GM13977 (cell line): ENCODE results near the gene UGT1A5.

ENCODE experiments used
- DNase-seq: peaks from one replicate; pipeline ENCODE4 v3.0.0; 2012; ENCODE audit warnings: low spot score
- CTCF ChIP-seq: IDR thresholded peaks from 2 replicates; pipeline ENCODE4 v1.5.1; 2012; ENCODE audit warnings: mild to moderate bottlenecking, control low read depth; ENCODE audit not compliant: insufficient read depth; ENCODE audit errors: extremely low read depth, missing control alignments
- in situ Hi-C: fragments of 300-500 bp; cut with MboI; formaldehyde crosslinking; loops from one replicate; pipeline ENCODE4 v1.12.0; 2022; ENCODE audit warnings: low sequenced_read_pairs, low pct_unique_long_range_greater_than_20kb, mixed read lengths, inconsistent platforms; ENCODE audit not compliant: unreplicated experiment

Gene UGT1A5

DNA sequence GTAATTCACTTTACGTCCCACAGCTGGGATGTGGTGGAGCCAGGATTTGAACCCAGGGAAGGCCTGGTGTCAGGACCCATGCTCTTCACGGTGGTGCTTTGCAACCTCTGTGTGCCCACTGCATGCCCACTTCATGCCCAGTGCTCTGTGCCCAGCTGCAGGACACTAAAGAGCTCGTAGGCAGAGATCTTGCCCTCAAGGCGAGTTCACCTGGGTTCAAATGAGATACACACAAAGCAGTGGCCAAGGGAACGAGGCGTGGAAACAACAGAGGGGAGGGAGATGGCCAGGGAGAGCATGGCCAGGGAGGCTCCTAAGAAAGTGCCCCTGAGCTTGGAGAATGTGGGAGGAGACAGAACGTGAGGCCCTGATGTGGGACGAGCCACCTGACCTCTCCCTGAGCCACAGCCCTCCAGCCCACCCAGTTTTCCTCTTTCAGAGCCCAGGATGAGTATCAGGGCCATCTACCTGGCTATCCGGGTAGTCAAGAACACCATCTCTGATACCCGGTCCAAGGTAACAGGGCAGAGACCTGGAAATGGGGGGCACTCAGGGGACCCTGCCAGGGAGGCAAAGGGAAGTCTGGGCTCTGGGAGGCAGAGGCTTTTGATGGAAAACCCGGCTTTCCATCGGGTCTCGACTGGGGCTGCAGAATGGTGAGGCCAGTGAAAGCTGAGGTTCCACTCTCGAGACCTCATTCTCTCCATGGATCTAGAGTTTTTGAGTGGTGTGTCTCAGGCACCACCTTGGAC, 85.8 kb downstream of the UGT1A5 start:
- no peak for DNase-seq
- TF ChIP-seq CTCF = no peak
- in situ Hi-C loops = no loop called here

GRCh38 chr2:233799087-233799665, 86.5 kb downstream of the UGT1A5 start:
- in situ Hi-C loops = no loop called here
- no peak for DNase-seq
- no peak for TF ChIP-seq CTCF

DNA sequence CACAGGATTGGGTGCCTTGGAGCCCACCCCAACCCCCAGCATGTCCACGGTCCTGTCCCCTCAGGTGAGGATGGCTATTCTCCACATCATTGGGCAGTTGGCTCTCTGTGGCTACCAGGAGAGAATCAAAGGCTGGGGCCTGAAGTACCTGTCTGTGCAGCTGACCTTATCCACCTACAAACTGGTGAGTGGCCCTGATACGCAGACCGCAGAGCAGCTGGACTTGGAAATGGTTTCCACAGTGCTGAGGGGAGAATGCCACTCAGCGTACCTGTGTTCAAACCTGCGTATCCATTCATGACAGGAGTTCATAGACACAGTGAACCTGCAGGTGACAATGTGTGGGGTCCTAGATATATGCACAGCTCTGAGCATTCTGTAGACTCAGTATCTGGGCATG, 87.0 kb downstream of the UGT1A5 start:
- in situ Hi-C loops = no loop called here
- DNase-seq = no peak
- TF ChIP-seq CTCF = no peak

DNA sequence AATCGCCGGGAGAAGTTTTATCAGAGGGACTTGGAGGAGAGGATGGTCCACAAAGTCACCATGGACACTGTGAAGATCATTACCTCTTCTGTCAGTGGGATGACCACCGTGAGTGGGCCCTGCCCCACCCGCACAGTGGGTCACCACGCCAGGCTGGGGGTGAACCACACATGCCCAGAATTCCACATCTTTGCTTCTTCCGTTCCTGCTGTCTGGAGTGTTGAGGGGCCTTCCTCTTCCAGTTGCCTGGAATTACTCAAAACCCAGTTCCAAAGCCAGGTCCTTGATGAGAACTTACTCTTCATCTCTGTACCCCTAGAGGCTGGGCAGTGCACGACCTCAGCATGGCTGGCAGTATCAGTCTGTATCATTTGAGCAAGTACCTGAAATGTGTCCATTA, 87.5 kb downstream of the UGT1A5 start:
- in situ Hi-C loops = no loop called here
- TF ChIP-seq CTCF = no peak
- DNase-seq = no peak

DNA sequence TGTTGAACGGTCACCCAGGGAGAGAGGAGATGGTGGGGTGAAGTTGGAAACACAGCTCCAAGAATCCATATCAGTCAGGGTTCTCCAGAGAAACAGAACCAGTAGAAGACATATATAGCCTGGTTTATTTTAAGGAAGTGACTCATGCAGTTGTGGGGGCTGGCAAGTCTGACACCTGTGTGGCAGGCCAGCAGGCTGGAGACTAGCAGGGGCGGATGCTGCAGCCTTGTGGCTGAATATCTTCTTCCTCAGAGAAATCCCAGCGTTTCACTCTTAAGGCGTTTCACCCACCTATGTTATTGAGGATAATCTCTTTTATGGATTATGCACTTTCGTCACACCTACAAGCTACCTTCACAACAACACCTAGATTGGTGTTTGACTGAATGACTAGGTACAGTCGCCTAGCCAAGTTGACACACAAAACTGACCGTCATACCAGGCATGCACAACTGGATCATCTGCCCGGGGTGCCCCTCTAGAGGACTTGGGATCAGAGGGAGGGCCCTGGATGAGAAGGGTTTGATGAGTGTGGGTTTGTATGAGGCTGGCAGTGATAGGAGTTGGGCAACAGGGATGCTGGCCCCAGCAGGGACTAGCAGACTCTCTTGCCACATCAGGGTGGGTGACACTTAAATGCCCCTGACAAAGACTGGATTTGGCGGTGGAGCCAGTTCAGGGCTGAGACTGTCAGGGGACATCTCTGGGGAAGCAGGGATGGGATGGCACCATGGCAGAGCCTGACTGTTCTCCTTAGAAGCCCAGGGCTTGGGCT, 88.8 kb downstream of the UGT1A5 start:
- peak; percentile 5 for TF ChIP-seq CTCF
- in situ Hi-C loops = no loop called here
- DNase-seq = no peak

DNA sequence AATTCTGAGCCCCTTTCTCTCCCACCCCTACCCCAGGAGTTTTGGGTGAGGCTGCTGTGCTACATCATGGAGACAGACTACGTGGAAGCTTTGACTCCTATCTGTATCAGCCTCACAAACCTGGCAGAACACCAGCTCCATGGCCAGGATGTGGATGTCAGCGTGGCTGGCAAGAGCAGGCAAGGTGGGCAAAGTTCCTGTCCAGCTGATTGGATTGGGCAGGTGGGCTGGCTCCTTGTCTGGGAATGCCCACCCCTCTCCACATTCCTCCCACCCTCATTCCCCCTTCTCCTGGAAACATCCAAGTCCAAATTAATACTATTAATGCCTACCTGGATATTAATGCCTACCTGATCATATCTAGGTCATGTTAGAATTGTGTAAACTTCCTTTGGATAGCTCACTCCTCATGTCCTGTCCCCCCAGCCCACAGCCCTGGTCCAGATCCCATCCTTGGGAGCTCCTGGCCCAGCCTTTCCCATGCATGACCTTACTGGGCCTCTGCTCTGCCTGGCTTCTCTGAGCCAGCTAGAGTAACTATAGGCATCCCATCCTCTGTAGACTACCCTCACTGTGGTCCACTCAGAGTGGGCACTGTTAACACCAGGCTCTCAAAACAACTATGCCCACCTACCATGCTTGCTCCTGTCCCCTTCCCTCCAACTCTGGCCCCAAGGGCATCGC, 89.6 kb downstream of the UGT1A5 start:
- TF ChIP-seq CTCF = no peak
- no peak for DNase-seq
- in situ Hi-C loops = no loop called here
